ENCODE measurements around the gene KLHL29. TPM values are rescaled to one million over a fixed set of nuclear protein-coding genes. Genes with fewer than 3 reads are reported as not detected.

Gene KLHL29
- total RNA-seq, 1 experiment from 2014 or later = 16.7 TPM

- no peak for ATAC-seq
- BruUV-seq (replicated peaks) = no TSS peak
- intact Hi-C loops (cut with micrococcal nuclease) = no loop called here
- peaks cover 7% of the 10 kb centered on the region; the same call in 1 of the 2 replicates for H3K79me2 ChIP-seq (ENCODE audit: insufficient read depth, low read length)
- H3K27me3 ChIP-seq (ENCODE audit: insufficient read depth, low read length) = no peaks in the 10 kb centered on the region
- no peaks in the 10 kb centered on the region for H4K20me1 ChIP-seq (ENCODE audit: insufficient read depth)
- no peak overlapping the region for H2AFZ ChIP-seq (ENCODE audit: low read depth, low read length, poor library complexity, severe bottlenecking)
- no peak for TF ChIP-seq SP1 (IDR thresholded peaks at IDR 0.05; ENCODE audit: low read depth)
- no peak for TF ChIP-seq EGR1 (IDR thresholded peaks at IDR 0.05; ENCODE audit: low read depth)
- no peak for TF ChIP-seq ELF1 (IDR thresholded peaks at IDR 0.05; ENCODE audit: borderline replicate concordance, low read depth)
- no peak for TF ChIP-seq MAX (IDR thresholded peaks at IDR 0.05)
- TF ChIP-seq REST (IDR thresholded peaks at IDR 0.05; ENCODE audit: low read depth) = no peak
- no peak for TF ChIP-seq SIN3A (IDR thresholded peaks at IDR 0.05; ENCODE audit: low read depth)
- no peak overlapping the region for H3K4me2 ChIP-seq (ENCODE audit: low read length)
- ChIA-PET CTCF (no interaction called here), POLR2A (no interaction called here), RAD21 (ENCODE audit: low non-redundant PET in 1 of 2, low total read pairs in 2 of 2, uncharacterized antibody in 2 of 2, unreplicated experiment in 2 of 2) (no interaction called here)
- no peak overlapping the region for H3K4me3 ChIP-seq (replicated peaks in 1 of 2; ENCODE audit: low read depth in 1 of 2, low read length in 2 of 2)
- H3K9me2 ChIP-seq (ENCODE audit: insufficient read depth) = no peaks in the 10 kb centered on the region
- no peaks in the 10 kb centered on the region for H3K9me3 ChIP-seq (ENCODE audit: control insufficient read depth in 1 of 2, insufficient read depth in 1 of 2, low read depth in 1 of 2, low read length in 2 of 2)
- H3K27ac ChIP-seq (ENCODE audit: low read depth, low read length) = no peak overlapping the region
- H3K36me3 ChIP-seq (ENCODE audit: control insufficient read depth in 1 of 2, insufficient read depth in 2 of 2, low read length in 2 of 2) = no peaks in the 10 kb centered on the region
- no peaks in the 10 kb centered on the region for H3K4me1 ChIP-seq (ENCODE audit: control insufficient read depth in 1 of 2, insufficient read depth in 2 of 2, low read length in 2 of 2)
- H3K9ac ChIP-seq (ENCODE audit: low read length) = no peak overlapping the region
- DNase-seq (ENCODE audit: low read depth, low spot score) = no peak
Measured at GRCh38 chr2:23441414-23441813, 56.4 kb downstream of the KLHL29 start.

GRCh38 chr2:23445450-23445868 lies 60.5 kb downstream of the KLHL29 start:
- Histone ChIP-seq H3K36me3 (ENCODE audit: control insufficient read depth in 1 of 2, insufficient read depth in 2 of 2, low read length in 2 of 2) (no peaks in the 10 kb centered on the region), H3K4me2 (ENCODE audit: low read length) (no peak overlapping the region), H3K27me3 (ENCODE audit: insufficient read depth, low read length) (no peaks in the 10 kb centered on the region), H2AFZ (ENCODE audit: low read depth, low read length, poor library complexity, severe bottlenecking) (no peak overlapping the region), H3K4me3 (replicated peaks in 1 of 2; ENCODE audit: low read depth in 1 of 2, low read length in 2 of 2) (no peak overlapping the region), H4K20me1 (ENCODE audit: insufficient read depth) (no peaks in the 10 kb centered on the region), H3K79me2 (ENCODE audit: insufficient read depth, low read length) (peaks cover 4% of the 10 kb centered on the region; the same call in 1 of the 2 replicates), H3K9me2 (ENCODE audit: insufficient read depth) (no peaks in the 10 kb centered on the region), H3K27ac (ENCODE audit: low read depth, low read length) (no peak overlapping the region), H3K4me1 (ENCODE audit: control insufficient read depth in 1 of 2, insufficient read depth in 2 of 2, low read length in 2 of 2) (no peaks in the 10 kb centered on the region), H3K9ac (ENCODE audit: low read length) (no peak overlapping the region), H3K9me3 (ENCODE audit: control insufficient read depth in 1 of 2, insufficient read depth in 1 of 2, low read depth in 1 of 2, low read length in 2 of 2) (no peaks in the 10 kb centered on the region)
- TF ChIP-seq SP1 (IDR thresholded peaks at IDR 0.05; ENCODE audit: low read depth) (no peak), ZNF274 (IDR thresholded peaks at IDR 0.05; ENCODE audit: low read depth, low read length) (no peak), JUND (IDR thresholded peaks at IDR 0.05) (no peak)
- ChIA-PET CTCF (no interaction called here), POLR2A (no interaction called here), RAD21 (ENCODE audit: low non-redundant PET in 1 of 2, low total read pairs in 2 of 2, uncharacterized antibody in 2 of 2, unreplicated experiment in 2 of 2) (no interaction called here)
- intact Hi-C loops (cut with micrococcal nuclease) = no loop called here
- ATAC-seq = no peak
- BruUV-seq (replicated peaks) = no TSS peak
- no peak for DNase-seq (ENCODE audit: low read depth, low spot score)
